NCI-H82 treated with DMSO at 0.1 percent for 48 hours (cell line): ENCODE measurements around the gene ABLIM3.

Experiments used
- DNase-seq: peaks from one replicate; lab custom pipeline; 2025; ENCODE audit not compliant: unreplicated experiment; lab: John Stamatoyannopoulos, UW

ABLIM3 gene

DNA sequence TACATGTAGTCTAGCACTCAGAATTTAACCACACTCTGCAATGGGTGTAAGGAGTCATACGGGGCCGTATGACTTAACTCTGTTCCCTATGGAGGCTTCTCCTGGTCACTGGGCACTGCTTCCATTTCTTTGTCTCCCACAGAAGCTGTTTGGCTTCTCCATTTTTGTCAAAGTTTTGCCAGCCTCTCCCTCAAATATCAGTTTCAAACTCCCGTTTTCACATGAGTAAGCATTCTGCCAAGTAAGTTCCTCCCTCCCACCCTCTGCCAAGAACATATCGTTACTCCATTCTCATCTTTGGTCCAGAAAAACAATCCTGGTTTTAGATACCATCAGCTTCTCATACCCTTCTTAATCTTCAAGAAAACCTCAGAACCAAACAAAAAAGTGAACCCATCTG is 136.5 kb downstream of the ABLIM3 start:
- DNase-seq = no peak

DNA sequence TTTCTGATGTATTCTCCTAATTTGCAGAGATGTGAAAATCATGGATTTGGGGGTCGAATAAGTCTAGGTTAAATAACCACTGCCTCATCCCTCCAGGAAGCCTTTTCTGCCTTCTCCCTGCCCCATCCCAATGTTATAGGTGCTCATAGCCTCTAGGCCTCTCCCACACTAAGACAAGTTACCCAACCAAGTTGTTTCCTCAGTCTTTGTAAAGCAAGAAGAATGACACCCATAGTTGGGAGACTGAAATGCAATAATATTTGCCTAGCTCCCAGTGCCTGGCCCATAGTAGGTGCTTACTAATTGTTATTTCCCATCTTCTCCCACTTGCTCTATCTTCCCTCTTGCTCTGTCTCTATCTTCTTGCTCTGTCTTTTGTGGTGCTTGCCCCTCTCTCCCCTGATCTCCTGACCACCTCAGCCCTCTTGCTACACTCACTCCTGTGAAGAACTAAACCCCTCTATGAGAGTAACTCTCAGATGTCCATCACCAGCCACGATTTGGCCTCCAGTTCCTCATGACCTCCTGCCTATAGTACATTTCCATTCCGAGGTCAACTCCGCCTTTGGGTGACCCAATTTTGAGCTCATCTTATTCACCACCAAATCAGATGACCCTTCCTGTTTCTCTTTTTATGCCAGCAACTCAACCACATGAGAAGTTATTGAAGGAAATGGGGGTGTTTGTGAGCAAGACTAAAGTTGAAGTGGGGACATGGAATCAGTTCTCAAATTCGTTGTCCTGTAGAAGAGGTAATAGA is 137.3 kb downstream of the ABLIM3 start:
- no peak for DNase-seq

DNA sequence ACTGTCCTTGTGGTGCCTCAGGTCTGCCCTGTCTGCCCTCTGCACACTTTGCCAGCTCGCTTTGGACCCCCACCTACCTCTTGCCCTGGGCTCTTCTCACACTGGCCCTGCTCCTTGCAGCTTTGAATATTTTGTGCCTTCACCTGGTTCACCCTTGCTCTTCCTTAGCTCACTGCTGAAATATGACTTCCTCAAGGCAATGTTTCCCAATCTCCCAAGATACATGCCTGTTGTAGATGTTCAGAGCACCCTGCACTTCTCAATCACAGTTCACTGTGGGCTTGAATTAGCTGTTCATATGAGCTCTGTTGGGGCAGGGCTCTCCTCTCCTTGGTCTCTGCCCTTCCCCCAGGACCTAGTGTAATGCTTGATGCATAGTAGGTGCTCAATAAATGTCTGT is 138.4 kb downstream of the ABLIM3 start:
- DNase-seq = no peak

DNA sequence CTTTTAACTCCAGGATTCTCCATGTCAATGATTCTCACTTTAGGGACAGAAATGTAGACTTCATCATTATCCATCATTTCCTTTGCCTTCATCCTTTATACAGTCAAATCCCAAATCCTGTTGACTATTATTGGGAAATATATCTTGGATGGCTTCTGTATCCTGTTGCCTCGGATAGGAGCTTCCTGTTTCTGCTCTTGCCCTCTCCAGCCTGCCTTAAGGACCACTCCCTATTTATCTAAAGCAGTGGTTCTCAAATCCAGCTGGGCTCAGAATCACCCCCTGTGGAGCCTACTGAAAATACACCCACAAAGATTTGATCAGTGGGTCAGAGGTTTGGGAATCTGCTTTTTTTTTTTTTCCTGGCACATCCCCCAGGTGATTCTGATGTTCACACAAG is 138.8 kb downstream of the ABLIM3 start:
- no peak for DNase-seq

DNA sequence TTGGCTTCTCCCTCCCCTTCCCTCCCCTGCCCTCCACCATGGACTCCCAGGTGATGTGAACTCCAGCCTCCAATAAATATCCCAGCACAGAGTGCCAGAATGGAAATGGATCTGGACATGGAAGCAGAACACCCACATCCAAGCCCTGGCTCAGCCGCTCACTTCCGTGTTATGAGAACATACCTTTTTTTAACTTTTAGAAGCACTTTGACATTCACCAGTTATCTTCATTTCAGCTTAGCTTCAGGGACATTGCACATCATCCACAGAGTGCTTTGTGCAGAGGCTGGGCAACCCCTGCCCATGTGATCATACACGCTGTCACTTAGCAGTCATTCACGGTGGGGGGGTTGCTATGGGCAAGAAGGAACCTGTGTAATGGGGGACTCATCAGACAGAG is 139.5 kb downstream of the ABLIM3 start:
- no peak for DNase-seq

DNA sequence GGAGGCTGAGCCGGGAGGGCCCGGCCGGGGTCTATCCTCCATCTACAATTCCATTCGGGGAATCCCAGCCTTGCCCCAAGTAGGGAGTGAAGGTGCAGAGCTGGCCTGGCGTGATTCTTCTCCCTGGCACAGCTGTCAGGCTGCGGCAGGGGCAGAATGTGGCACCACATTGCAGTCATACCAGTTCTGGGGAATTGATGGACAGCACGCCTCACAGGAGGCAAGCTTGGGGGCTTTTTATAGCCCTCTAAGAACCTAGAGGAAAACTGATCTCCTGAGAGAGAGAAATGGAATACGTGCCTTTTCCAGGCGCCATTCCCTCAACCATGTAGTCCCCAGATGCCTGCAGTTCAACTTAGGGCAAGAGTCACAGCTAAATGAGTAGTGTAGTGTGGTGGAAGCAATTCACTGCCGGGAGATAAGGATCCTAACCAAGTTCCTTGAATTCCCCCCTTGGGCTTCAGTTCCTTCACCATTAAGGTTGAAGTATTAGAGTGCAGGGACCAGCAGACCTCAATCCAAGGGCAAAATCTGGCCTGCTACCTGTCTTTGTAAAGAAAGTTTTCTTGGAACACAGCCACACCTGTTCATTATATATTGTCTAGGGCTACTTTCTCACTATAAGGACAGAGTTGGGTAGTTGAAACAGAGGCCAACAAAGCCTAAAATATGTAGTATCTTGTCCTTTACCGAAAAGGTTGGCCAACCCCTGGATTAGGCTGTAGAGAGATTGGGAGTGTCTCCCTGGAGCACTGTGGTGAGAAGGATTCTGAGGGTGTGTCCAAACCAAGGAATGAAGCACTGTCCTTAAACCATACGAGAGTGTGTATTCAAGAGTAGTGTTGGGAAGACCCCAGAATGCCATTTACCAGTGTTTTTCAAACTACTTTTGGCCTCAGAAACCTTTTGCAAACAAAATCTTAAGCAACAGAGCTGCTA is 141.0 kb downstream of the ABLIM3 start:
- no peak for DNase-seq

DNA sequence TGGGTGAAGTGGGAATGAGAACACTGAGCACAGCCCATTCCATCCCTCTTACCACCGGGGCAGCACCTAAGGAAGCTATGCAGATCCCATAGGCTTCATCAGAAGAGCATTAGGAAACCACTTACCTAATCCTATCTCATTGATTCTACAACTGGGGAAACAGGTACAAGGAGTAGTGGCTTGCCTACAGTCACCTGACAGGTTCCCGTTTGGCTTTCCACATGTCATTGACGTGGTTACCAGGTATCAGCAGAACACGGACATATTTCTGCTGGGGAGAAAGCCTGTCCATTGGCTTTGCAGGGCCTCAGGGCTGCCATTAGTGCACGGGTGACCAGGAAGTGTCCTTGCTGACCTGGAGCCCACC is 141.7 kb downstream of the ABLIM3 start:
- DNase-seq = no peak

DNA sequence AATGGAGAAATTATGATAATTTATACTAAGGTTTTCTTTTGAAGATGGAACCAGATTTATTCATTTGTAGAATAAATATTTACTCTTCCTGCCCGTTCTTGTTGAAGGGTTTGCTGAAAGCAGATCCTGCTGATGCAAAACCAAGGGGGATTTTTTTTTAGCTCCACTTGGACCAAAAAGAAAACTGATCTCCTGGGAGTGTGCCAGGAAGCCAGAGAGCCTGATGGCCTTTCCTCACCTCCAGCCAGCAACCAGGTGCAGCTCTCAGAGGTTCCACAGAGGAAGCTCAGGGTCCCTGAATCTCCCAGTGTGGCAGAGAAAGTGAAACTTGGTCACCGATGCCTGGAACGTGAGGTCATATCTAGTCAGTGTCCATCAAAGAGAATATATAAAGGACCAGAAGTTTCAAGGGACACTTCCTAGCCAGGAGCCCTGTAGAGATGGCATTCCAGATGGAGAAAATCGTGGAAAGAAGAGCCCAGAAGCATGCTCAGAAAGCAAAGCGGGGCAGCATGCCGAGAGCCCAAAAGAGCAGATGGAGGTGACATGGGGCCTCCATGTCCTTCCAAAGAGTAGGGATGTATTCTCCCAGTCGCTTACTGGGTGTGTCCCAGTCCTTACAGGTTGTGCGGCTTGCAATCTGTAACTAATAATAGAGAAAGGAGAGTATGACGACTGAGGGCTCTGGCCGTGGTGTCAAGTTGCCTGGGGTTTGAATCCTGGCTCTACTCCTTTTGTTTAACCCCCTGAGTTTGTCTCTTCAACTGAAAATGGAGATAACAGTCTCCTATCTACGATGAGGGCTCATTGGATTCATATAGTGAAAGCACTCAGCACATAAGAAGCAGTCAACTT is 142.6 kb downstream of the ABLIM3 start:
- no peak for DNase-seq

DNA sequence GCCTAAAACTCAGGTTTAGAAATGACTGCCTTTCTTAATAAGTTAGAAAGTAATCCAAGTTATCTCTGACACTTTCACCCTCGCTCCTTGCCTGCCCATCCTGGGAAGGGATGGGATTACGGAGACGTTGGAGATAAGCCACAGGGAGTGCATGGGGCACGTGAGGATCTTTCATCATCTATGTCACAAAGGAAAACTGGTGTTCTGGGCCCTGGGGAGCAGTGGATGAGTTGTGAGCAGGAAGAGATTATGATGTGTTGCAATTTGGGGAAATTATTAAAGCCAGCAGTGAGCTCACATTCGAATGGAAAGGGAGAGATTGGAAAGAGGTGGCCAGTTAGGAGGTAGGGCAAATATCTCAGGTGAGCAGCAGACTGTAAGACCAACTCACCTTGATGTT is 143.2 kb downstream of the ABLIM3 start:
- no peak for DNase-seq

DNA sequence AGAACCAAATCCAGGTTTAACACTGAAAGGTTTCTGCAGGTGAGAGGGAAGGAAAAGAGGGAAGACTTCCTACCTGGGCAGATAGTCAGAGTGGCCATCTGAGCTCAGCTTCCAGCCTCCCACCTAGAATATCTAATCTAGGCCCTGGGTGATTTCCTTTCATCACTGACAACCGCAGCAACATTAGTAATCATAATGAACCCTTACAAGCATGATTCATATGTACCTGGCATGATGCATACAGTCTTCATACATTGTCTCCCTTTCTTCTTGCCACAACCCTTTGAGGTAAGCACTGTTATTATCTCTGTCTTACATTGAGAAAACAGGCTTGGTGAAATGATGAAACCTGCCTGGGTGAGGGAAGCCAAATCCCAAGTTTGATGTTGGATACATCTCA is 143.9 kb downstream of the ABLIM3 start:
- no peak for DNase-seq

DNA sequence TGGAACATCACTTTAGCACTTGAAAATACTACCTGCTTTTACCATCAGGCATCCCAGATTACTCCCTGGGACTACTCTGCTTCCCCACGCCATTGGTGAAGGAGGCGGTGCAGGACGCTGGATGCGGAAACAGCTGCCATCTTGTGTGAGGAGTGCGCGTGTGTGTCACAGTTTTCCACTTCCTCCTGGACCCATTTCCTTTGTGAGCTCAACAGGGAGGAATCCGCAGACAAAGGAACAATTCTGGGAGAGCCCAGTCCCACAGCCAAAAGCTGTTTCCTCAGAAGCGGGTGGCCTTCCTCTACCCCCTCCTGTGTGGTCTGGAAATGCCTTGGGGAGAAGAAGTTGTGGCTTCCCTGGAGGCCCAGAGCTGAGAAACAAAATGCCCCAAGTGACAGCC is 147.1 kb downstream of the ABLIM3 start:
- DNase-seq = no peak

DNA sequence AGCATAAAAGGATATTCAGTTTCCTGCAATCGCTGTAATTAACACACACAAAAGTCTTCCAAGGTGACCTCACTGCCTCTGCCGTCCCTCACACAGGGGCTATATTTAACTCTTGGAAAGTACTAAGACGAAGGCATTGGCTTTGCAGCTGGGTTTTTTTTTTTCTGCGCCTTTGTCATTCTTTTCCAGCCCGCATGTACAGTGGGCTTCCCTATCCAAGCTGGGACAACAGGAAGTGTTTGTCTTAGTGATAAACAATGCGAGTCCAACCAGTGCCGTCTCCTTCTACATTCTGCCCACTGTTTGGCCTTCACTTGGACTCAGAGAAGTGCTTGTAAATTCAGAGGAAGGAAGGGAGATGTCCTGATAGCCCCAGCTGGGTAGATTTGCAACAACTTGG is 148.0 kb downstream of the ABLIM3 start:
- DNase-seq = no peak

DNA sequence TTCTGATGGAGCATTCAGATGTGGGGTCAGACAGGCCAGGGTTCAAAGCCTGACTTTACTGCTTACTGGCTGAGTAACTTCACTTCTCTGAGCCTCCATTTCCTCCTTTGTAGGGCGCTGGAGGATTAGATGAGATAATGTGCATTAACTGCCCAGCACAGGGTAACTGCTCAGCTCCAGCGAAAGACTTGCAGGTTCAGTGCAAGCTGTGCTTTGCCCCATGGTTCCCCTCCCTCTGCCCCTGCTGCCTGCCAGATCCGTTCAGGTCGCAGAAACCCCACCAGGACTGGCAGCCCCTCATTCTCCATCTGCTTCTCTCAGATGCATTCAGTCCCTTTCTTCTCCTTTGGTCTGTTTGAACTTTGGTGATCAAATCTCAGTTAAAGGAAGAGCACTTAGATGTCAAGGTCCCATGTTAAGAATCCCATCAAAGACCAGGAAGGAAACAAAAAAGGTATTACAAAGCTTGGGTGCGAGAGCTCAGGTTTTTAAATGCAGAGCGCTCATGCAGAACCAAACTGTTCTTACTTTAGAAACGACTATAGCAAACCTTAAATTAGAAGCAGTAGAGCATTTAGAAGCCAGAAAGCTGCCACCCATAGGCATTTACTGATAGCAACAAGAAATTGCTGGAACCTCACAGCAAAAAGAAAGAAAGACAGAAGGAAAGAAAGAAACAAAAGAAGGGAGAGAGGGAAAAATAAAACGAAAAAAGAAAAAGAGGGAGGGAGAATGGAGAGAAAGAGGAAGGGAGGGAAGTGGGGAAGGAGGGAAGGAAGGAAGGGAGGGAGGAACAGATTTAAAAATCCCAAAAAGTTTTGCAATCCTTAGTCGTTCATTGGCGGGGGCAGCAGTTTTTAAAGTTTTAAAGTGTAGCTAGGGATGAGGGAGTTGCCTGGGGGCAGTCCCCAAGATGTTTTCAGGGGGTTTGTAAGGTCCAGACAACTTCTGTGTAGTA is 153.9 kb downstream of the ABLIM3 start:
- DNase-seq = no peak

DNA sequence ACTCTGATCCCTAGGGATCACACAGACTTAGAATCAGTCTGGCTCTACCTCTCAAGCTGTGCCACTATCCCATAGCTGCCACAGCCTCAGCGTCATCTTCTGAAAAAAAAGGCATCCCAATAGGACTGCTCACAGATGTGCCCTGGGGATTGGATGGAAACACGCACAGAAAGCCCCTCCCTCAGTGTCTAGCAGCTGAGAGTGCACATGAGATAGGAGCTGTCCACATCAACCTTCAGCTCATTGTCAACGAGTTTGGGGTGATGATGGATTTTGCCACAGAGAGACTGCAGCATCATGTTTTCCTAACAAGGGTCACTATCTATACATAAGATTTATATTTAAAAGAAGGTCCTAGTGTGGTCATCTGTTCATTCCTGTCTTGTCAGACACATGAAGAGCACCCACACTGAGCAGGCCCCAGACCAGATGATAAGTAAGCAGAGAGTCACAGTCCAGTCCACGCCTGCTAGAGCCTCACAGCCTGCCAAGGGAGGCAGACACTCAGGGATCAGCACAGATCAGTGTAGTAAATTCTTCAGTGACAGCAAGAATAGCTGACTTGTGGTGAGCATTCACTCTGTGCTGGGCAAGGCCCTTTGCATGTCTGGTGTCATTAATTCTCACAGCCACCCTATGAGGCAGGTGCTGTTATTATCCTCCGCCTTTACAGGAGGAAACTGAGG is 156.2 kb downstream of the ABLIM3 start:
- DNase-seq = no peak

DNA sequence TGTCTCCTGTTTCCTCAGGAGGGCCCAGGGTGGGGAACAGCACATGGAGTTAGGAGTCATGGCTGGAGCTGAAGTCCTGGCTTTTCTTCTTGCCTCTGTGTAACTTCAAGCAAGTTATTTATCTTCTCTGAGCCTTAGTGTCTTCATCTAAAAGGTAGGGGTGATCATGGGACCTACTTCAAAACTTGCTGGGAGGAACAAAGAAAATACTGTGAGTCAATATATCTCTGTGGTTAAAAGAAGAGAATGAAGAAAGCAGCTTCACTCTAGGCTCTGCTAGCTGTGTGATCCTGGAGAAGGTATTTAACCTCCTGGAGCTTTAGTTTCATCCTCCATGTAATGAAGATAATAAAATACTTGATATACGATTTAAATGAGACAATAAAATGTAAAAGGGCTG is 156.9 kb downstream of the ABLIM3 start:
- no peak for DNase-seq

DNA sequence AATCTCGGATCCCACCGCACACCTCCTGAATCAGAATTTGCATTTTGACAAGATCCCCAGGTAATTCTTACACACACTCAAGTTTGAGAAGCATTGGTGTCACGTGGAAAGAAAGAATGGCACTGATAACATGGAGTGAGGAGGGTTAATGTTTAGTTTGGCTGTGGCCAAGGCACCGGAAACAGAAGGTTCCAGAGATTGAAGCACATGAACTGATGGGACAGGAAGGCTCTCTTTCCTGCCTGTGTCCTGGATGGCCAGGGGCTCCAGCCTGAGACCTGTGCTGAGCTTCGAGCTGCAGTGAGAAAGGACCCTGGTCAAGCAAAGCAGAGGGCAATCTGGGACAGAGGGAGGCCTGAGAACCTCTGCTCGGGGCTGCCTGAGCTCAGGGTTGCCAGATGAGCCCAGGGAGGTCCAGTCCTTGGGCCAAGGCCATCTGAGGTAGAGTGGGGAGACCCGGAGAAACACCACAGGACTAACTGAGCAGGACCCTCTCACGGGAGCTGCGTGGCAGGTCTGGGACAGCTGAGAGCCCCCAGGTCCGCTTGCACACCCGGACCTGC is 157.6 kb downstream of the ABLIM3 start:
- DNase-seq = no peak

DNA sequence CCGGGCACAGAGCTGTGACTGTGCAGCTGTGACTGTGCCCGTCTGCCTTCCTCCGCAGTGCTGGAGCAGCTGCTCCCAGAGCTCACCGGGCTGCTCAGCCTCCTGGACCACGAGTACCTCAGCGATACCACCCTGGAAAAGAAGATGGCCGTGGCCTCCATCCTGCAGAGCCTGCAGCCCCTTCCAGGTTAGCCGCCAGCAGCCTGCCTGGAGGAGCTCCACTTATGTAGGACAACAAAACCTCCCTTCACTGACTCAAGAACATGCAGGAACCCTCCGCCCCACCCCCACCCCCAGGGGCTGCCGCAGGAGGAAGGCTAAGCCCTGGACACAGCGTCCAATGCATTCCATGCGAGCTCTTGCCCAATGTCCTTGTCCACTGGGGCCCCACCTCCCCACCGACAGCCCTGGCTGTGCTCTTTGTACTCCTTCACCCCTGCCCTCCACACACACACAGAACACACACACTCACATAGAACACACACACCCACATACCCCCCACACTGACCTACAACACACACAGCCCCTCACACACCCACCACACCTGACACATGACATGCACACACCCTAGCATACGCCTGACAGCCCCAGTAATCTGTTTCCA is 158.3 kb downstream of the ABLIM3 start:
- DNase-seq = no peak

DNA sequence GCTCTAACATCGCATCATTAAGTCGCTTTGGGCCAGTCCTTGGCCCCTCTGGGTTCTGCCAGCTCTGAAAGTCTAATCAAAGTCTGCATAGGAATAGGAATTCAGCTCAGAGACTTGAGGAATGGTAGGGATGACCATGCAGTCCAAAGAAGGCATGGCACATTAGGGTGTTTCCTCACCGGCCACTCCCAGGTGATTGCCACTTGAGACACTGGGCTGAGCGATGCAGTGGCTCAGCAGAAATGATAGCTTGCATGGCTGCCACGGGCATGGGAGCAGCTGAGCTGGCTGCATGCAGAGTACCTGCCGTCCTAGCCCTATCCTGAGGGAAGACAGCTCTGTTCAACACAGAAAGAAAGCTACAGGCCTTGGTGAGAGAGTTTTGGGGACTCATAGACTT is 159.1 kb downstream of the ABLIM3 start:
- DNase-seq = no peak
